Ascending aorta (tissue), 2 donors: ENCODE results near the gene MCC. TPM values are rescaled to one million over a fixed set of nuclear protein-coding genes. Genes with fewer than 3 reads are reported as not detected.

ENCODE experiments used
- DNase-seq, 2 donors: peaks; one replicate each; pipeline ENCODE4 v3.0.0-alpha.2; 2019; ENCODE audit warnings: low spot score in 2 of 2
- H3K27ac ChIP-seq, 2 donors: fragments of 200-600 bp; sonication (generic); one replicate each; pipeline ENCODE4 v1.5.1; 2016 to 2017; ENCODE audit warnings: mild to moderate bottlenecking in 1 of 2
- H3K27me3 ChIP-seq: fragments of 200-600 bp; sonication (generic); one replicate; pipeline ENCODE4 v1.5.1; 2017
- H3K36me3 ChIP-seq, 2 donors: fragments of 200-600 bp; sonication (generic); one replicate each; pipeline ENCODE4 v1.5.1; 2016
- H3K4me1 ChIP-seq, 2 donors: fragments of 200-600 bp; sonication (generic); one replicate each; pipeline ENCODE4 v1.5.1; 2016 to 2017; ENCODE audit warnings: mild to moderate bottlenecking in 1 of 2
- H3K4me3 ChIP-seq, 2 donors: fragments of 200-600 bp; sonication (generic); one replicate each; pipeline ENCODE4 v1.5.1; 2016 to 2017; ENCODE audit warnings: mild to moderate bottlenecking in 1 of 2
- H3K9me3 ChIP-seq, 2 donors: fragments of 200-600 bp; sonication (generic); one replicate each; pipeline ENCODE4 v1.5.1; 2016
- intact Hi-C: fragments of 100-400 bp; cut with DNase I; formaldehyde crosslinking; loops from one replicate; pipeline ENCODE4 v1.15.1; 2023
- total RNA-seq: library from RNA; depleted of rRNA; stranded (reverse); fragments of >200 nt; gene quantifications from one replicate; pipeline ENCODE4 v1.1.0, GENCODE V29; 2016
- TF ChIP-seq, protein P1 (sequence below), 3 experiments: fragments of 200-600 bp in 2 of 3; fragments of 450-650 bp in 1 of 3; sonication (generic) in 2 of 3; IDR thresholded peaks; one replicate each; pipeline ENCODE4 v1.5.1; 2016 to 2019; ENCODE audit warnings: antibody characterized with exemption in 3 of 3, mild to moderate bottlenecking in 1 of 3, moderate library complexity in 1 of 3

Gene MCC
- total RNA-seq, 1 donor from 2014 or later = 67.9 TPM

GRCh38 chr5:113223831-113224604 lies 264.2 kb downstream of the MCC start:
- Histone ChIP-seq H3K36me3 (no peaks in the 10 kb centered on the region), H3K9me3 (no peaks in the 10 kb centered on the region), H3K27ac (no peak overlapping the region), H3K4me3 (no peak overlapping the region), H3K27me3 (no peaks in the 10 kb centered on the region), H3K4me1 (no peaks in the 10 kb centered on the region)
- TF ChIP-seq, protein P1, sequence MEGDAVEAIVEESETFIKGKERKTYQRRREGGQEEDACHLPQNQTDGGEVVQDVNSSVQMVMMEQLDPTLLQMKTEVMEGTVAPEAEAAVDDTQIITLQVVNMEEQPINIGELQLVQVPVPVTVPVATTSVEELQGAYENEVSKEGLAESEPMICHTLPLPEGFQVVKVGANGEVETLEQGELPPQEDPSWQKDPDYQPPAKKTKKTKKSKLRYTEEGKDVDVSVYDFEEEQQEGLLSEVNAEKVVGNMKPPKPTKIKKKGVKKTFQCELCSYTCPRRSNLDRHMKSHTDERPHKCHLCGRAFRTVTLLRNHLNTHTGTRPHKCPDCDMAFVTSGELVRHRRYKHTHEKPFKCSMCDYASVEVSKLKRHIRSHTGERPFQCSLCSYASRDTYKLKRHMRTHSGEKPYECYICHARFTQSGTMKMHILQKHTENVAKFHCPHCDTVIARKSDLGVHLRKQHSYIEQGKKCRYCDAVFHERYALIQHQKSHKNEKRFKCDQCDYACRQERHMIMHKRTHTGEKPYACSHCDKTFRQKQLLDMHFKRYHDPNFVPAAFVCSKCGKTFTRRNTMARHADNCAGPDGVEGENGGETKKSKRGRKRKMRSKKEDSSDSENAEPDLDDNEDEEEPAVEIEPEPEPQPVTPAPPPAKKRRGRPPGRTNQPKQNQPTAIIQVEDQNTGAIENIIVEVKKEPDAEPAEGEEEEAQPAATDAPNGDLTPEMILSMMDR (IDR thresholded peaks at IDR 0.05) = no peak
- DNase-seq = no peak
- intact Hi-C loops = no loop called here

GRCh38 chr5:113223315-113223714 lies 264.9 kb downstream of the MCC start:
- Histone ChIP-seq H3K4me1 (no peaks in the 10 kb centered on the region), H3K4me3 (no peak overlapping the region), H3K27me3 (no peaks in the 10 kb centered on the region), H3K27ac (no peak overlapping the region), H3K9me3 (no peaks in the 10 kb centered on the region), H3K36me3 (no peaks in the 10 kb centered on the region)
- DNase-seq = no peak
- TF ChIP-seq, protein P1 (IDR thresholded peaks at IDR 0.05) = no peak
- intact Hi-C loops = no loop called here

DNA sequence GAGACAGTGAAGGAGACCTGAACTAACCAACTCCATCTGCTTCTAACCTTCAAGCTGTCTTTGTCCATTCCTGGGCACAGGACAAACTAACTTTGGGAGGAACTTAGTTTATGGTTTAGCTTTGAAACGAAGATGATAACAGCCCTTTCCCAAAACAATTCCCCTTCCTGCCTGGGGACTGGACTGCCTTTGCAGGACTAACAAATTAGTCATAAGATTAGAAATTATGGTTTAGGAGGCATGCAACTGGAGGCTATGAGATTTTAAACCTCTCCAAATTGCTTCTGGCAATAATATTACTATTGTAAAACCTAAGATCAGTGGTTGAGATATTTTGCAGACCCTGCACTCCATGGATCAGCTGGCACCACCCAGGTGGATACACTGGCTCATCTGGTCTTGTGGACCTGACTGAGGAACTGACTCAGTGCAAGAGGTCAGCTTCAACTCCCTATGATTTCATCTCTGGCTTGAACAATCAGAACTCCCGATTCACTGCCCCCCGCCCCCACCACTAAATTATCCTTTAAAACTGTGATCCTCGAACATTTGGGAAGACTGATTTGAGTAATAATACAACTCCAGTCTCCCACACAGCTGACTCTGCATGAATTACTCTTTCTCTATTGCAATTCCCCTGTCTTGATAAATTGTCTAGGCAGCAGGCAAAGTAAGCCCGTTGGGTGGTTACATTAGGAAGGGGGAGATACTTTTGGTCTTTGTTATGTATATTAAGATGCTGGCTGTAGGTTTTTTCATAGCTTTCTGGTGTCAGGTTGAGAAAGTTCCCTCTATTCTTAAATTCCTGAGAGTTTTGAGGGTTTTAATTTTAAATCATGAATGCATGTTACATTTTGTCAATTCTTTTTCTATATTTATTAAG lies 266.7 kb downstream of the MCC start:
- DNase-seq = no peak
- H3K4me3 ChIP-seq = no peak overlapping the region
- no peaks in the 10 kb centered on the region for H3K27me3 ChIP-seq
- H3K27ac ChIP-seq = no peak overlapping the region
- no peaks in the 10 kb centered on the region for H3K36me3 ChIP-seq
- no peaks in the 10 kb centered on the region for H3K9me3 ChIP-seq
- no peaks in the 10 kb centered on the region for H3K4me1 ChIP-seq
- intact Hi-C loops = no loop called here
- TF ChIP-seq, protein P1 (IDR thresholded peaks at IDR 0.05) = no peak

- H3K27me3 ChIP-seq = no peaks in the 10 kb centered on the region
- no peaks in the 10 kb centered on the region for H3K36me3 ChIP-seq
- DNase-seq = no peak
- intact Hi-C loops = no loop called here
- H3K9me3 ChIP-seq = no peaks in the 10 kb centered on the region
- H3K4me1 ChIP-seq = no peaks in the 10 kb centered on the region
- H3K4me3 ChIP-seq = no peak overlapping the region
- no peak overlapping the region for H3K27ac ChIP-seq
- TF ChIP-seq, protein P1 (IDR thresholded peaks at IDR 0.05) = no peak
Observed at GRCh38 chr5:113219695-113220094, 268.6 kb downstream of the MCC start.

- TF ChIP-seq, protein P1 (IDR thresholded peaks at IDR 0.05) = no peak
- Histone ChIP-seq H3K4me1 (no peaks in the 10 kb centered on the region), H3K36me3 (no peaks in the 10 kb centered on the region), H3K4me3 (no peak overlapping the region), H3K27ac (no peak overlapping the region), H3K9me3 (no peaks in the 10 kb centered on the region), H3K27me3 (no peaks in the 10 kb centered on the region)
- no peak for DNase-seq
- intact Hi-C loops = no loop called here
Observed at GRCh38 chr5:113218906-113219517, 269.2 kb downstream of the MCC start.
